GM12873 (cell line): ENCODE measurements around the gene AMIGO1.

Source experiments
- CTCF ChIP-seq: IDR thresholded peaks from 2 replicates; pipeline ENCODE4 v1.5.1; 2012; ENCODE audit warnings: low read depth, mild to moderate bottlenecking, moderate library complexity, low read length, control low read depth; ENCODE audit not compliant: insufficient read depth; ENCODE audit errors: missing control alignments

The AMIGO1 gene

GRCh38 chr1:109546311-109547109 is 37.0 kb upstream of the AMIGO1 start:
- peak; percentile 76 for TF ChIP-seq CTCF

- no peak for TF ChIP-seq CTCF
Observed at GRCh38 chr1:109543988-109544735, 34.6 kb upstream of the AMIGO1 start.

- TF ChIP-seq CTCF, result no peak
Observed at GRCh38 chr1:109543283-109543987, 33.9 kb upstream of the AMIGO1 start.

- no peak for TF ChIP-seq CTCF
Observed at GRCh38 chr1:109542657-109543056, 33.1 kb upstream of the AMIGO1 start.

GRCh38 chr1:109541102-109541501 is 31.6 kb upstream of the AMIGO1 start:
- TF ChIP-seq CTCF, result no peak

GRCh38 chr1:109539676-109540075 is 30.1 kb upstream of the AMIGO1 start, which contains the start of gene GPR61:
TSS of gene GPR61 (plus strand) at chr1:109539872. CDS start at chr1:109543023, 3,151 bp downstream.
- TF ChIP-seq CTCF, result no peak

- no peak for TF ChIP-seq CTCF
Observed at GRCh38 chr1:109538827-109539555, 29.5 kb upstream of the AMIGO1 start.
